Measurements from ENCODE around the gene SMIM23. TPM values are rescaled to one million over a fixed set of nuclear protein-coding genes. Genes with fewer than 3 reads are reported as not detected.
"Not testable (repeated sequence)": the region's sequence is repeated elsewhere in the genome, so short reads cannot be mapped to it uniquely, and the experiment has no call there.

SMIM23 gene
- total and polyA plus RNA-seq, 2 experiments from 2014 or later, result not detected

- no peak overlapping the region for H3K4me3 ChIP-seq
- no peaks in the 10 kb centered on the region for H3K4me1 ChIP-seq (ENCODE audit: low read depth)
- DNase-seq (ENCODE audit: low read depth in 1 of 2, low spot score in 1 of 2), result no peak
- H3K9me3 ChIP-seq (ENCODE audit: low read depth), result no peaks in the 10 kb centered on the region
- no peaks in the 10 kb centered on the region for H3K36me3 ChIP-seq
- TF ChIP-seq, protein P1, sequence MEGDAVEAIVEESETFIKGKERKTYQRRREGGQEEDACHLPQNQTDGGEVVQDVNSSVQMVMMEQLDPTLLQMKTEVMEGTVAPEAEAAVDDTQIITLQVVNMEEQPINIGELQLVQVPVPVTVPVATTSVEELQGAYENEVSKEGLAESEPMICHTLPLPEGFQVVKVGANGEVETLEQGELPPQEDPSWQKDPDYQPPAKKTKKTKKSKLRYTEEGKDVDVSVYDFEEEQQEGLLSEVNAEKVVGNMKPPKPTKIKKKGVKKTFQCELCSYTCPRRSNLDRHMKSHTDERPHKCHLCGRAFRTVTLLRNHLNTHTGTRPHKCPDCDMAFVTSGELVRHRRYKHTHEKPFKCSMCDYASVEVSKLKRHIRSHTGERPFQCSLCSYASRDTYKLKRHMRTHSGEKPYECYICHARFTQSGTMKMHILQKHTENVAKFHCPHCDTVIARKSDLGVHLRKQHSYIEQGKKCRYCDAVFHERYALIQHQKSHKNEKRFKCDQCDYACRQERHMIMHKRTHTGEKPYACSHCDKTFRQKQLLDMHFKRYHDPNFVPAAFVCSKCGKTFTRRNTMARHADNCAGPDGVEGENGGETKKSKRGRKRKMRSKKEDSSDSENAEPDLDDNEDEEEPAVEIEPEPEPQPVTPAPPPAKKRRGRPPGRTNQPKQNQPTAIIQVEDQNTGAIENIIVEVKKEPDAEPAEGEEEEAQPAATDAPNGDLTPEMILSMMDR (IDR thresholded peaks at IDR 0.05; ENCODE audit: low read depth, low read length), result no peak
- no peak overlapping the region for H3K27ac ChIP-seq
- no peaks in the 10 kb centered on the region for H3K27me3 ChIP-seq
Measured at GRCh38 chr5:171771856-171772255, 13.8 kb upstream of the SMIM23 start.

- no peak overlapping the region for H3K4me3 ChIP-seq
- no peaks in the 10 kb centered on the region for H3K27me3 ChIP-seq
- H3K36me3 ChIP-seq, result no peaks in the 10 kb centered on the region
- no peaks in the 10 kb centered on the region for H3K4me1 ChIP-seq (ENCODE audit: low read depth)
- TF ChIP-seq, protein P1 (IDR thresholded peaks at IDR 0.05; ENCODE audit: low read depth, low read length), result no peak
- no peaks in the 10 kb centered on the region for H3K9me3 ChIP-seq (ENCODE audit: low read depth)
- no peak overlapping the region for H3K27ac ChIP-seq
- no peak for DNase-seq (ENCODE audit: low read depth in 1 of 2, low spot score in 1 of 2)
Measured at GRCh38 chr5:171773106-171773505, 12.5 kb upstream of the SMIM23 start.

GRCh38 chr5:171774418-171774817, 11.2 kb upstream of the SMIM23 start:
- no peaks in the 10 kb centered on the region for H3K9me3 ChIP-seq (ENCODE audit: low read depth)
- H3K36me3 ChIP-seq, result no peaks in the 10 kb centered on the region
- no peak overlapping the region for H3K27ac ChIP-seq
- TF ChIP-seq, protein P1 (IDR thresholded peaks at IDR 0.05; ENCODE audit: low read depth, low read length), result no peak
- H3K27me3 ChIP-seq, result no peaks in the 10 kb centered on the region
- no peak overlapping the region for H3K4me3 ChIP-seq
- H3K4me1 ChIP-seq (ENCODE audit: low read depth), result no peaks in the 10 kb centered on the region
- DNase-seq (ENCODE audit: low read depth in 1 of 2, low spot score in 1 of 2), result no peak

GRCh38 chr5:171776213-171776612, 9.4 kb upstream of the SMIM23 start:
- TF ChIP-seq, protein P1 (IDR thresholded peaks at IDR 0.05; ENCODE audit: low read depth, low read length), result no peak
- Histone ChIP-seq H3K4me3 (no peak overlapping the region), H3K36me3 (no peaks in the 10 kb centered on the region), H3K27ac (no peak overlapping the region), H3K4me1 (ENCODE audit: low read depth) (no peaks in the 10 kb centered on the region), H3K27me3 (no peaks in the 10 kb centered on the region), H3K9me3 (ENCODE audit: low read depth) (no peaks in the 10 kb centered on the region)
- DNase-seq (ENCODE audit: low read depth in 1 of 2, low spot score in 1 of 2), result no peak

DNA sequence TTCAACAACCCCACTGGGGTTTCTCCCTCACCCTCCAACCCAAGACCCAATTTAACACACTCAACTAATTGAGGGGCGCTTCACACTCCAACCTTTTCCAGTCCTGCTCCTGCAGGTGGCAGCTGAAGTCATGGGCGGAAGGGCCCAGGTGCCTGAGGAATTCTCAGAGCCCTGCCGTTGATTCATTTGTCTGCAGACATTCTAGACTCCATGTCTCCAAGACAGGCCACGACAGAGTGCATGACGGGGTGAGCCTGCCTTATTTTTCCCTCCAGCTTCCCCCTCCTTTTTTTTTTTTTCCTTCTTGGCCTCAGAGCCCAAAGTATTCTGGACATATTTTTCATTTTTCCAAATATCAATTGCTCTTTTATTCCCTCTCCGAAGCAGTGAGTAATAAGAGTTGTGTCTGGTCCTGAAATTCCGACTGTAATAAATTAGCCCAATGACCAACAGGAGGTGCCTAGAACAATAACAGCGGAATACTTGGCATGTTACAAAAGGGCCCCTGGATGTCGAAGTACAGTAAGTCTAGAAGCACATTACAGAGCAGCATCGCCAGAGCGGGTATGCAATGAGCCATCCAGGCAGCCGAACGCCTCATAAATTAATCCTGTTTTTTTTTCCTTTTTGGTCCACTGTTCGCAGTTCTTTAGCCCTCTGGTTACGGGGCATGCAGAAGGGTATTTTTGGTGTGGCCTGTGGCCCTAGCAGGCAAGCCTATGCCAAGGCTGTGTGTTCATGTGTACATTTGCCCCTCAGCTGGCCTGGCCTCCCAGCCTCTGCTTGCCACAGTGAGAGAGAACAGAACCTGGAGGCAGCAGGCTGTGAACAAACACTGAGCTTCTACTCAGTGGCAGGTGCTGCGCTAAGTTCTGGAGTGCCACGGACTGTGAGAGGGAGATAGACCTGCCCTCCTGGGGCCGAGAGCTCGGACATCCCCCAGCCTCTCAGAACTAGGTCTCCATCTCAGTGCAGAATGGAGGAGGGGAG, 8.6 kb upstream of the SMIM23 start:
- TF ChIP-seq, protein P1 (IDR thresholded peaks at IDR 0.05; ENCODE audit: low read depth, low read length), result no peak
- Histone ChIP-seq H3K4me1 (ENCODE audit: low read depth) (no peaks in the 10 kb centered on the region), H3K4me3 (no peak overlapping the region), H3K36me3 (no peaks in the 10 kb centered on the region), H3K27ac (no peak overlapping the region), H3K27me3 (no peaks in the 10 kb centered on the region), H3K9me3 (ENCODE audit: low read depth) (no peaks in the 10 kb centered on the region)
- no peak for DNase-seq (ENCODE audit: low read depth in 1 of 2, low spot score in 1 of 2)

GRCh38 chr5:171781744-171782143, 3.9 kb upstream of the SMIM23 start:
- not testable (repeated sequence) for H3K4me3 ChIP-seq; H3K27me3 ChIP-seq; DNase-seq (ENCODE audit: low read depth in 1 of 2, low spot score in 1 of 2); H3K9me3 ChIP-seq (ENCODE audit: low read depth); H3K4me1 ChIP-seq (ENCODE audit: low read depth); H3K27ac ChIP-seq; H3K36me3 ChIP-seq
